Trophoblast cell (in vitro differentiated cells and primary cell): ENCODE measurements around the gene BNC1. TPM values are rescaled to one million over a fixed set of nuclear protein-coding genes. Genes with fewer than 3 reads are reported as not detected.

Source experiments
- DNase-seq, 2 donors: peaks; one replicate each; pipeline ENCODE4 v3.0.0-alpha.2; 2016
- H2AFZ ChIP-seq: 2 replicates; pipeline ENCODE4 v1.6.1; 2013; ENCODE audit warnings: low read length, moderate library complexity, mild to moderate bottlenecking; ENCODE audit not compliant: insufficient read depth, poor library complexity
- H2AK5ac ChIP-seq: 2 replicates; pipeline ENCODE4 v1.6.1; 2013; ENCODE audit warnings: mild to moderate bottlenecking, low read length
- H2BK120ac ChIP-seq: 2 replicates; pipeline ENCODE4 v1.6.1; 2013; ENCODE audit warnings: low read length, mild to moderate bottlenecking, moderate library complexity; ENCODE audit not compliant: insufficient read depth, poor library complexity
- H2BK12ac ChIP-seq: 2 replicates; pipeline ENCODE4 v1.6.1; 2013; ENCODE audit warnings: mild to moderate bottlenecking, low read length, moderate library complexity
- H2BK5ac ChIP-seq: 2 replicates; pipeline ENCODE4 v1.6.1; 2013; ENCODE audit warnings: low read length, low read depth, moderate library complexity, mild to moderate bottlenecking; ENCODE audit not compliant: poor library complexity
- H3K14ac ChIP-seq: 2 replicates; pipeline ENCODE4 v1.6.1; 2013; ENCODE audit warnings: mild to moderate bottlenecking, low read length
- H3K18ac ChIP-seq: 2 replicates; pipeline ENCODE4 v1.6.1; 2013; ENCODE audit warnings: mild to moderate bottlenecking, low read length
- H3K23ac ChIP-seq: 2 replicates; pipeline ENCODE4 v1.6.1; 2013; ENCODE audit warnings: low read length
- H3K27ac ChIP-seq: 2 replicates; pipeline ENCODE4 v1.5.1; 2013; ENCODE audit warnings: low read depth, mild to moderate bottlenecking, inconsistent platforms, low read length, moderate library complexity
- H3K27me3 ChIP-seq: 2 replicates; pipeline ENCODE4 v1.6.1; 2013; ENCODE audit warnings: inconsistent platforms, mild to moderate bottlenecking, low read length, moderate library complexity; ENCODE audit not compliant: insufficient read depth
- H3K36me3 ChIP-seq, 2 experiments: 1 replicate in 1 of 2; 2 replicates in 1 of 2; pipeline ENCODE4 v1.6.1; 2013; ENCODE audit warnings: low read length in 2 of 2, mild to moderate bottlenecking in 2 of 2, moderate library complexity in 1 of 2; ENCODE audit not compliant: insufficient read depth in 2 of 2, control insufficient read depth in 1 of 2
- H3K4ac ChIP-seq: 2 replicates; pipeline ENCODE4 v1.6.1; 2013; ENCODE audit warnings: low read depth, mild to moderate bottlenecking, low read length, moderate library complexity
- H3K4me1 ChIP-seq, 2 experiments: 1 replicate in 1 of 2; 2 replicates in 1 of 2; pipeline ENCODE4 v1.6.1; 2013; ENCODE audit warnings: low read length in 2 of 2, mild to moderate bottlenecking in 2 of 2, moderate library complexity in 1 of 2; ENCODE audit not compliant: insufficient read depth in 2 of 2, control insufficient read depth in 1 of 2
- H3K4me2 ChIP-seq: 2 replicates; pipeline ENCODE4 v1.6.1; 2013; ENCODE audit warnings: inconsistent platforms, mild to moderate bottlenecking, low read length, moderate library complexity
- H3K4me3 ChIP-seq: 2 replicates; pipeline ENCODE4 v1.5.1; 2013; ENCODE audit warnings: mild to moderate bottlenecking, low read depth, low read length, inconsistent platforms
- H3K79me1 ChIP-seq: one replicate; pipeline ENCODE4 v1.6.1; 2013; ENCODE audit warnings: low read length
- H3K79me2 ChIP-seq: 2 replicates; pipeline ENCODE4 v1.6.1; 2013; ENCODE audit warnings: low read length, mild to moderate bottlenecking; ENCODE audit not compliant: control insufficient read depth, insufficient read depth, poor library complexity
- H3K9ac ChIP-seq: 2 replicates; pipeline ENCODE4 v1.6.1; 2013; ENCODE audit warnings: mild to moderate bottlenecking, low read length
- H3K9me3 ChIP-seq: 2 replicates; pipeline ENCODE4 v1.6.1; 2013; ENCODE audit warnings: low read depth, mild to moderate bottlenecking, control low read depth, inconsistent platforms, low read length; ENCODE audit not compliant: insufficient read depth
- H4K12ac ChIP-seq: 2 replicates; pipeline ENCODE4 v1.6.1; 2013; ENCODE audit warnings: low read depth, mild to moderate bottlenecking, low read length, moderate library complexity
- H4K8ac ChIP-seq: 2 replicates; pipeline ENCODE4 v1.6.1; 2013; ENCODE audit warnings: low read depth, mild to moderate bottlenecking, low read length, moderate library complexity
- H4K91ac ChIP-seq: one replicate; pipeline ENCODE4 v1.6.1; 2013; ENCODE audit warnings: low read depth, mild to moderate bottlenecking, low read length, moderate library complexity
- WGBS: extraction: QIAGEN DNeasy Blood & Tissue Kit; methylation state at CpG from one replicate; pipeline ENCODE4 v1.1.7; 2013; ENCODE audit warnings: missing lambda C conversion rate; ENCODE audit not compliant: insufficient read length, insufficient coverage; ENCODE audit errors: extremely low coverage; 5-methylcytosine and 5-hydroxymethylcytosine counted together
- polyA plus RNA-seq: library from polyadenylated mRNA; stranded (reverse); fragments of 200-250 nt; gene quantifications from 2 replicates; pipeline ENCODE4 v1.2.3, GENCODE V29; 2013

BNC1 gene
- polyA plus RNA-seq: 8.1 and 8.4 TPM in 2 replicates

- Histone ChIP-seq H3K27ac (peak within 1 kb of the TSS; percentile 81), H3K27me3 (no peaks in the 10 kb centered on the region), H3K4ac (peak within 1 kb of the TSS; percentile 82), H3K79me2 (peaks cover 18% of the 10 kb centered on the region), H3K4me3 (peak within 1 kb of the TSS; percentile 87), H3K36me3 (no peaks in the 10 kb centered on the region), H3K18ac (peak within 1 kb of the TSS; percentile 96), H3K4me1 (peaks cover 22 to 29% of the 10 kb centered on the region in 2 experiments), H3K79me1 (peaks cover 29% of the 10 kb centered on the region), H2BK120ac (peak within 1 kb of the TSS; percentile 93), H4K12ac (peak within 1 kb of the TSS; percentile 88), H2AK5ac (peak within 1 kb of the TSS; percentile 48), H4K91ac (peak within 1 kb of the TSS; percentile 94), H3K4me2 (peak within 1 kb of the TSS; percentile 86), H2BK12ac (peak within 1 kb of the TSS; percentile 94), H4K8ac (peak within 1 kb of the TSS; percentile 79), H3K9me3 (no peaks in the 10 kb centered on the region), H3K23ac (peak within 1 kb of the TSS; percentile 29), H2BK5ac (peak within 1 kb of the TSS; percentile 86), H3K14ac (peak within 1 kb of the TSS; percentile 92), H3K9ac (peak within 1 kb of the TSS; percentile 93), H2AFZ (peak within 1 kb of the TSS; percentile 82)
- no CpG with 5 or more reads among the region's 93 CpGs for WGBS
- DNase-seq: peak in 1 of 2 donors; percentile 23
These were observed at the start of gene BNC1 for GRCh38 chr15:83284559-83285283. BNC1 (minus strand) TSS chr15:83284664; CDS start chr15:83284628, 36 bp downstream.

- H2BK5ac ChIP-seq: no peak overlapping the region
- H3K4me1 ChIP-seq: peaks cover 9 to 13% of the 10 kb centered on the region in 2 experiments
- no peak for DNase-seq
- no peak overlapping the region for H4K8ac ChIP-seq
- H3K4me2 ChIP-seq: no peak overlapping the region
- H3K27ac ChIP-seq: no peak overlapping the region
- no peaks in the 10 kb centered on the region for H3K27me3 ChIP-seq
- H3K9ac ChIP-seq: no peak overlapping the region
- no peak overlapping the region for H2AK5ac ChIP-seq
- H3K79me2 ChIP-seq: no peaks in the 10 kb centered on the region
- no peak overlapping the region for H2AFZ ChIP-seq
- H3K36me3 ChIP-seq: no peaks in the 10 kb centered on the region
- no peak overlapping the region for H3K14ac ChIP-seq
- H3K4me3 ChIP-seq: no peak overlapping the region
- no peak overlapping the region for H3K18ac ChIP-seq
- no peak overlapping the region for H3K23ac ChIP-seq
- H3K79me1 ChIP-seq: no peaks in the 10 kb centered on the region
- no peak overlapping the region for H4K91ac ChIP-seq
- H2BK120ac ChIP-seq: no peak overlapping the region
- WGBS: no CpG with 5 or more reads among the region's 4 CpGs
- no peak overlapping the region for H2BK12ac ChIP-seq
- H3K4ac ChIP-seq: no peak overlapping the region
- no peak overlapping the region for H4K12ac ChIP-seq
- no peaks in the 10 kb centered on the region for H3K9me3 ChIP-seq
These were observed 42.6 kb upstream of the BNC1 start for GRCh38 chr15:83327041-83327440.

GRCh38 chr15:83324799-83325198, 40.3 kb upstream of the BNC1 start:
- no peak overlapping the region for H2AK5ac ChIP-seq
- no peaks in the 10 kb centered on the region for H3K79me2 ChIP-seq
- no peak overlapping the region for H3K27ac ChIP-seq
- WGBS: no CpG with 5 or more reads among the region's 2 CpGs
- H3K4me2 ChIP-seq: no peak overlapping the region
- H3K23ac ChIP-seq: no peak overlapping the region
- no peaks in the 10 kb centered on the region for H3K79me1 ChIP-seq
- H3K4me1 ChIP-seq: peaks cover 13 to 26% of the 10 kb centered on the region in 2 experiments
- no peak overlapping the region for H3K4me3 ChIP-seq
- H3K18ac ChIP-seq: no peak overlapping the region
- no peak overlapping the region for H4K91ac ChIP-seq
- no peak overlapping the region for H4K12ac ChIP-seq
- no peaks in the 10 kb centered on the region for H3K36me3 ChIP-seq
- H3K9ac ChIP-seq: no peak overlapping the region
- no peaks in the 10 kb centered on the region for H3K9me3 ChIP-seq
- no peak overlapping the region for H2BK12ac ChIP-seq
- no peak overlapping the region for H2AFZ ChIP-seq
- no peak for DNase-seq
- H3K27me3 ChIP-seq: no peaks in the 10 kb centered on the region
- H4K8ac ChIP-seq: no peak overlapping the region
- H2BK120ac ChIP-seq: no peak overlapping the region
- no peak overlapping the region for H2BK5ac ChIP-seq
- no peak overlapping the region for H3K4ac ChIP-seq
- no peak overlapping the region for H3K14ac ChIP-seq

- peak overlapping the region; percentile 33 for H4K91ac ChIP-seq
- no peak overlapping the region for H4K8ac ChIP-seq
- H2BK12ac ChIP-seq: peak overlapping the region; percentile 15
- H4K12ac ChIP-seq: no peak overlapping the region
- H2BK120ac ChIP-seq: no peak overlapping the region
- no peak overlapping the region for H3K4me3 ChIP-seq
- no peak overlapping the region for H3K4me2 ChIP-seq
- H3K14ac ChIP-seq: peak overlapping the region; percentile 7
- no peaks in the 10 kb centered on the region for H3K79me1 ChIP-seq
- no peaks in the 10 kb centered on the region for H3K36me3 ChIP-seq
- no peaks in the 10 kb centered on the region for H3K27me3 ChIP-seq
- H3K27ac ChIP-seq: no peak overlapping the region
- H3K79me2 ChIP-seq: no peaks in the 10 kb centered on the region
- H2AFZ ChIP-seq: no peak overlapping the region
- no peak overlapping the region for H2BK5ac ChIP-seq
- no peak overlapping the region for H3K18ac ChIP-seq
- peaks cover 13 to 26% of the 10 kb centered on the region in 2 experiments for H3K4me1 ChIP-seq
- peak in 1 of 2 donors; percentile 26 for DNase-seq
- H3K23ac ChIP-seq: peak overlapping the region; percentile 26
- peak overlapping the region; percentile 44 for H2AK5ac ChIP-seq
- H3K4ac ChIP-seq: no peak overlapping the region
- WGBS: no CpG with 5 or more reads among the region's 9 CpGs
- no peak overlapping the region for H3K9ac ChIP-seq
- H3K9me3 ChIP-seq: no peaks in the 10 kb centered on the region
These were observed 38.8 kb upstream of the BNC1 start for GRCh38 chr15:83323296-83323711.
